Immature natural killer cell (primary cell): ENCODE data around the gene PEX10. TPM values are rescaled to one million over a fixed set of nuclear protein-coding genes. Genes with fewer than 3 reads are reported as not detected.
"Not testable (repeated sequence)": the region's sequence is repeated elsewhere in the genome, so short reads cannot be mapped to it uniquely, and the experiment has no call there.

Experiments used
- DNase-seq, 3 donors: peaks; one replicate each; pipeline ENCODE4 v3.0.0; 2022; ENCODE audit warnings: mixed read lengths in 1 of 3
- H3K27ac Mint-ChIP-seq, 6 donors: one replicate each; pipeline ENCODE4 v1.8.0; 2020; ENCODE audit warnings: mixed read lengths in 6 of 6, mild to moderate bottlenecking in 5 of 6, inconsistent platforms in 4 of 6, moderate library complexity in 3 of 6
- H3K27me3 Mint-ChIP-seq, 3 donors: one replicate each; pipeline ENCODE4 v1.8.0; 2020 to 2021; ENCODE audit warnings: low read depth in 3 of 3, mild to moderate bottlenecking in 3 of 3, mixed read lengths in 3 of 3, moderate library complexity in 3 of 3, inconsistent platforms in 1 of 3
- H3K36me3 Mint-ChIP-seq, 3 donors: one replicate each; pipeline ENCODE4 v1.8.0; 2020; ENCODE audit warnings: mixed read lengths in 3 of 3, inconsistent platforms in 2 of 3, mild to moderate bottlenecking in 2 of 3
- H3K4me1 Mint-ChIP-seq, 2 donors: one replicate each; pipeline ENCODE4 v1.8.0; 2020; ENCODE audit warnings: inconsistent platforms in 2 of 2, mild to moderate bottlenecking in 2 of 2, mixed read lengths in 2 of 2, moderate library complexity in 1 of 2
- H3K4me3 Mint-ChIP-seq, 5 donors: one replicate each; pipeline ENCODE4 v1.8.0; 2020; ENCODE audit warnings: mild to moderate bottlenecking in 5 of 5, mixed read lengths in 5 of 5, inconsistent platforms in 3 of 5, moderate library complexity in 3 of 5
- H3K9me3 Mint-ChIP-seq, 6 donors: one replicate each; pipeline ENCODE4 v1.8.0; 2020; ENCODE audit warnings: mild to moderate bottlenecking in 6 of 6, mixed read lengths in 6 of 6, inconsistent platforms in 4 of 6, moderate library complexity in 3 of 6
- polyA plus RNA-seq, 3 donors: library from polyadenylated mRNA; unstranded; fragments of 300-500 nt; fragmentation: Illumina TruSeq; gene quantifications; one replicate each; pipeline ENCODE4 v1.2.3, GENCODE V29; 2021

Gene PEX10
- polyA plus RNA-seq, 3 donors from 2014 or later: 9.1 to 18.2 (median 9.3) TPM

DNA sequence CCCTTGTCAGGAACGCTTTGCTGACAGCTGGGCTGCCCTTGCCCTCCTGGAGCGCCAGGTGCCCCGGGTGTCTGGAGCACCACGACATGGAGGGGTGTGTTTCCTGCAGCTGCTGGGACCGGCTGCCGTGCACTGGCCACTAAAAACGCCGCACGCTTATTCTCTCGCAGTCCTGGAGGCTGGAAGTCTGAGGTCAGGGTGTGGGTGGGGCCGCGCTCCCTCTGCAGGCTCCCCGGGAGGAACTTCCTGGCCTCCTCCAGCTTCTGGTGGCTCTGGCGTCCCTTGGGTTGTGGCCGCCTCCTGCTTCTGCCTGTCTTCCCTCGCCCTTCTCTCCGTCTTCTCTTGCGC lies 35.7 kb upstream of the PEX10 start:
- Mint-ChIP-seq H3K9me3 (no peaks in the 10 kb centered on the region), H3K36me3 (no peaks in the 10 kb centered on the region), H3K4me1 (no peaks in the 10 kb centered on the region), H3K4me3 (no peak overlapping the region), H3K27ac (no peak overlapping the region), H3K27me3 (peaks cover 0 to 2% (median 0%) of the 10 kb centered on the region in 3 donors)
- no peak for DNase-seq

DNA sequence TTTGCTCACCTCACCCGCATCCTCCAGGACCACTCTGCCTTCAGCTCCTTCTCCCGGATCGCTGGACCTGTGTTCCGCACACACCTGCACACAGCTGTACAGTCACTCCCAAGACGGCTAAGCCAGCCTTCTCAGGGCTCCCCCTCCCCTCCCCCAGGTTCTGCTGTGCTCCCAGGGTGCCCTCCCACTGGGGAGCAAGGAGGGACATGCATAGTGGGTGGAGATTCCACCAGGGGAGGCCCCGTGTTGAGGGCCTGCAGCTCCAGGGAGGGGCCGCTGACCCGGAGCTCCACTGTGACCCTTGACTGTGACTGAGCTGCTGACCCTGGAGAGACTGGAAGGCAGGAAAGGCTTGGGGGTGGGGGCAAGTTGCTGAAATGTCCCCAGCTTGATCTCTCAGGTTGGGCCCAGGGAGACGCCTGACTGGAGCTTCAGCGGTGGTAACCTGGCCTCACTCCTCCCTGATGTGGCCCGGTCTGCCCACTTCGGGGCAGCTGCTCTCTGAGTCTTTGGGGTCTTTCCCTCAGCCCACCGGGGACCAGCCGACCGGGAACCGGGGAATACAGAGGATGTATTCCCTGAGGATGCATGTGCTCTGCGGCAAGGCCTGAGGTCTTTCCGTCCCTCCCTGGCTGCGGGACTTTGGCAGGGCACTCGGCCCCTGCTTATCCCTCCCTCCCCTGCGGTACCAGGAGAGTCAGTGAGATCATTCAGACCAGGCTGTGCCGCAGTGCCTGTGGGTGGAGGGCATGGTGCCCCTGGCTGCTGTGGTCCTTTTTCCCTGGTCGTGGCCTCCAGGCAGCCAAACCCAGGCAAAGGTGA lies 35.1 kb upstream of the PEX10 start:
- Mint-ChIP-seq H3K27ac (no peak overlapping the region), H3K36me3 (no peaks in the 10 kb centered on the region), H3K9me3 (no peaks in the 10 kb centered on the region), H3K27me3 (peaks cover 0 to 2% (median 0%) of the 10 kb centered on the region in 3 donors), H3K4me1 (peaks cover 0 to 1% of the 10 kb centered on the region in 2 donors), H3K4me3 (no peak overlapping the region)
- no peak for DNase-seq

DNA sequence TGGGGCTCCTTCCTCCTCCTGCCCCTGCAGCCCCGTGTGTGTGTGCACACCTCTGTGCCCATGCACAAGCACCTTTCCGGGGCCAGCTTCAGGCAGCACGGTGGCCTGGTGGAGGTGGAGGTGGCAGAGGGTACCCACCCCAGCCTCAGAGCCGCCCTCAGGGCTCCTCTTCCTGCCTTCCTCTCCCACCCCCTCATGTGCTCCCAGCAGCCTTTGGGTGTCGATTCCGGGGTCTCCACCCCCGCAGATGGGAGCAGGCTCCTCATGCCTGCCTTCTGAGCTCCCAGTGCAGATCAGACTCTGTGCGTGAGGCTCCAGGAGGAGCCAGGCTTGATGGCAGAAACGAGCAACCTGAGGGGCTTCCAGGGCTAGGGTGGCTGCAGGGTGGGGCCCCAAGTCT lies 34.5 kb upstream of the PEX10 start:
- Mint-ChIP-seq H3K9me3 (no peaks in the 10 kb centered on the region), H3K27ac (no peak overlapping the region), H3K4me1 (peaks cover 0 to 3% of the 10 kb centered on the region in 2 donors), H3K27me3 (peaks cover 0 to 2% (median 0%) of the 10 kb centered on the region in 3 donors), H3K36me3 (no peaks in the 10 kb centered on the region), H3K4me3 (no peak overlapping the region)
- DNase-seq: no peak

DNA sequence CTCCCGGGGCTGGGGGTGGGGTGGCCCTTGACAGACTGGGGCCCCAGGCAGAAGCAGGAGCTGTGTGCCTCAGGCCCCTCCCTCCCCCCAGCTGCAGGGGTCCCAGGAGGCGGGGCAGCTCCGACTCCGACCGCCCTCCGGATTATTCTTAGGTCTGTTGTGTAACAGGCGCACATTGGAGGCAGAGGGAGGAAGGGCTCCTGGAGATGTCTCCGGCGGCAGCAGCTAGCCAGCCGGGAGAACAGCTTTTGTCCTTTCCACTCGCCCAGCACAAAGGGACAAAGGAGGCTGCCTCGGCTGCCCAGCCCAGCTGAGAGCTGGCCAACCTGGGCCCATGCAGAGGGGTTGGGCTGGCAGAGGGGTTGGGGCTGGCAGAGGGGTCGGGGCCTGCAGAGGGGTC lies 34.0 kb upstream of the PEX10 start:
- no peaks in the 10 kb centered on the region for H3K9me3 Mint-ChIP-seq
- H3K4me1 Mint-ChIP-seq: peaks cover 0 to 3% of the 10 kb centered on the region in 2 donors
- H3K36me3 Mint-ChIP-seq: no peaks in the 10 kb centered on the region
- DNase-seq: no peak
- H3K4me3 Mint-ChIP-seq: no peak overlapping the region
- H3K27ac Mint-ChIP-seq: no peak overlapping the region
- peaks cover 0 to 2% (median 0%) of the 10 kb centered on the region in 3 donors for H3K27me3 Mint-ChIP-seq

DNA sequence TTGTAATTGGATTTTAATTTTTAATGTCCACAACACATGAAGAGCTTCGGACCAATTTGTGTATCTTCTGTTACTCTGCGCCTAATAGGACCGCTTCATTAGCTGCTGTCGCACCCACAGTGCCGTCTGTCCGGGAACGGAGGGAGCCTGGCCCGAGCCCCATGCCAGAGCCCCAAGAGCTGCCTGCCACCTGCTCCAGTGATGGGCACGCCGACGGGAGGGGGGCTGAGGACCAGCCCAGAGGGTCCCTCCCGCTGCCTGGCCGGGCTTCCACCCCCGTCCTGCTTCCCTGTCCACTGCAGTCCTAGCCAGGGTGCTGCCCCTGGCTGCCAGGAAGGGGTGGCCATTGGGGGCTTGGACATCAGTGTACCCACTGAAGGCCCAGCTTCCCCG lies 33.5 kb upstream of the PEX10 start:
- H3K27ac Mint-ChIP-seq: no peak overlapping the region
- H3K4me3 Mint-ChIP-seq: no peak overlapping the region
- H3K27me3 Mint-ChIP-seq: peaks cover 0 to 2% (median 0%) of the 10 kb centered on the region in 3 donors
- H3K4me1 Mint-ChIP-seq: peaks cover 0 to 3% of the 10 kb centered on the region in 2 donors
- H3K36me3 Mint-ChIP-seq: no peaks in the 10 kb centered on the region
- DNase-seq: no peak
- H3K9me3 Mint-ChIP-seq: no peaks in the 10 kb centered on the region

DNA sequence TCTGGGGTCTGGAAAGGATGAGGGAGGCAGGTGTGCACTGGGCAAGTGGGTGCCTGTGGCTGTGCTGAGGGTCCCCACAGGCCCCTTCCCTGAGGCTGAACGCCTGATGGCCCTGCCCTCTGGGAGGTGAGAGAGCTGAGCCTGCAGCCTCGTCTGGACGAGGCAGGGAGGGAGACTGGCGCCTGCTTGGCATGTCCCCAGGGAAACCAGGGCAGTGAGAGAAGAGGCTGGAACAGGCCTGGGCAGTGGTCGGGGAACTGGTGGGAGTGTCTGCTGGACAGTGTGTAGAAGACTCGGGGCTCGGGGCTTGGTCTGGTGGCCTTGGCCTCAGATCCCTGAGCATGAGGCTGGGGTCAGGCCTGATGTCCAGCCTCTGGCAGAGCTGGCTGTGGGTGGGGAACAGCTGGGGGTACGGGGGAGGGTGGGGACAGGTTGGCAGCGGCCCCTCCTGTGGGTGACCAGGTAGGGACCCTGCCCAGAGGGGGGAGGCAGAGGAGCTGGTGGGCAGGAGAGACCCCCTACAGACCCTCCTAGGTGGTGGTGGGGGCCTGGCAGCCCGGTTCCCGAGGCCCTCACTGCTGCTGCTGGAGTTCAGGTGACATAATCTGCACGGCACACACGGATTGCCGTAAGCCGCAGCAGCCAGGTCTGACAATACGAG lies 32.9 kb upstream of the PEX10 start:
- no peak for DNase-seq
- H3K27me3 Mint-ChIP-seq: peaks cover 0 to 2% (median 0%) of the 10 kb centered on the region in 3 donors

DNA sequence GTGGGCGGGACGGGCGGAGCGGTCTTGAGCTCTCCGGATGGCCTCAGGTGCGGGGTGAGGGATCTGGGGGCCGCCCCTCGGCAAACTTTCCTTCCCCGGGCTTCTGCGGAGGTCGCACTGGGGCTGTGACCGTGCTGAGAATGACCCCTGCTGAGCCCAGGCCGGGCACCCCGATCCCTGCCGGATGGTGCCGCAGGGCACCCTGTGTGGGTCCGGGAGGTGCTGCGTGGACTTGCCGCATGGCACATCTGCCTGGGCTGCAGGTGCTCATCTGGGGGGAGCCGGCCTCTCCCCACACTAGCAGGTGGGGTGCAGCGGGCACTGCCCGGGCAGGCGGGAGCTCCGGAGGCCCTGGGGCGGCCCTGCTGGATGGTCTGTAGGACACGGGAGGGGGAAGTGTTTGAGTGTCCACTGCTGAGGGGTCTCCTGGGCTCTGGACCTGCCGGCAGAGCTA lies 31.8 kb upstream of the PEX10 start:
- H3K9me3 Mint-ChIP-seq: no peaks in the 10 kb centered on the region
- H3K36me3 Mint-ChIP-seq: no peaks in the 10 kb centered on the region
- H3K27me3 Mint-ChIP-seq: peaks cover 0 to 2% (median 0%) of the 10 kb centered on the region in 3 donors
- peak overlapping the region in 1 of 5 donors; percentile 38 for H3K4me3 Mint-ChIP-seq
- no peak for DNase-seq
- peaks cover 0 to 3% of the 10 kb centered on the region in 2 donors for H3K4me1 Mint-ChIP-seq
- H3K27ac Mint-ChIP-seq: no peak overlapping the region

More for the DNA sequence above, 32.9 kb upstream of the PEX10 start:
- no peaks in the 10 kb centered on the region for H3K9me3 Mint-ChIP-seq
- no peak overlapping the region for H3K27ac Mint-ChIP-seq
- H3K36me3 Mint-ChIP-seq: no peaks in the 10 kb centered on the region
- H3K4me1 Mint-ChIP-seq: peaks cover 0 to 3% of the 10 kb centered on the region in 2 donors
- no peak overlapping the region for H3K4me3 Mint-ChIP-seq

DNA sequence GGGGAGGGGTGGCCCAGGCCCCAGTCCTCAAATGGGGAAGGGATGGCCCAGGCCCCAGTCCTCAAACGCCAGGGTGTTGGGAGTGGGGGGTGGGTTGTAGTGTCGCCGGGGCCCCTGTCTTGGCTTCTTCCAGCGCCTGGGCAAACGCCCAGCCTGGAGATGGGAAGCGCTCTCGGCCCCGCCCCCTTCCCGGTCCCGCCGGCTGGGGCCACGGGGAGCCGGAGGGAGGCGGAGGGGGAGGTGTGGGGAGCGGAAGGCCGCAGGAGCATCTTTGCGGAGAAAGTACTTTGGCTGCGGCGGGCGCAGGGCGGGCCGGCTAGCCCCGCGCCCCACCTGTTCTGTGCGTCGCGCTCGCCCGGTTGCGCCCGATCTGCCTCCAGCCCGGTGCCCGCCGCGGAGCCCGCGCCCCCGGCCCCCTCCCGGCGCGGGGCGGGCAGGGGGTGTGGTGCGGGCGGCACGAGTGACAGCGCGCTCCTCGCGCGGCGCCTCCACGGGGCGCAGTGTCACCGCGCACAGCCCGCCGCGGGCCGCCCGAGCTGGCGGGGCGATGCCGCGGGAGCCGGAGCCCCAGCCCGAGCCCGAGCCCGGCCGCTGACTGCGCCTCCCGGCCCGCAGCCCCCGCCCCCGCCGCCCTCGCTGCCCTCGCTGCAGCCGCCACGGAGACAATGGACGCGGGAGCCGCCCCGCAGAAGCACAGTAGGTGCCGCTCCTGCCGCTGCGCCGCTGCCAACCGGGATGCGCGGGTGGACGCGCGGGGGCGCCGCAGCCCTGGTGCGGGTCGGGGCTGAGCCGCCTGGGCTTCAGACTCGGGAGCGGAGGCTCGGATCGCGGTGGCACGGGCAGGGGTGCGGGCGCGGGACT lies 31.1 kb upstream of the PEX10 start:
- Mint-ChIP-seq H3K4me1 (peaks cover 0 to 3% of the 10 kb centered on the region in 2 donors), H3K4me3 (peak overlapping the region in 1 of 5 donors; percentile 38), H3K27ac (no peak overlapping the region), H3K9me3 (no peaks in the 10 kb centered on the region), H3K27me3 (peaks cover 0 to 2% (median 0%) of the 10 kb centered on the region in 3 donors), H3K36me3 (no peaks in the 10 kb centered on the region)
- DNase-seq: peak; percentile 8 to 22 (median 17)

DNA sequence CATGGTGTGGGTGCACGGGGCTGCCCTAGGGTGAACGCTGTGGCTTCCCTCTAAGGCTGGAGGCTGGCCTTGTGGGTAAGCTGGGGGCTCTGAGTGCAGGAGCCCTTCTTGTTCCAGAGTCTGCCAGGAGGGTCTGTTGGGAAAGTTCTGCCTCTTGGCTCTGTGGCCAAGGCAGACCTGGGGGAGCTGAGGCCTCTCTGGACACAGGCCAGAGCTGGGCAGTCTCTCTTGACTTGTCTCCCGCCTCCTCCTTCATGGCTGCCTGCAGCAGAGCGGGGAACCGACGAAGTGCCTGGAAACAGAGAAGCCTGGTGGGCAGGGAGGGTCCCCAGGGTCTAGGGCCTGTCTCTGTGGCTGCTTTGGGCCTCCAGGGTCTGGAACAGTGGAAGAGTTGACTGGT lies 30.3 kb upstream of the PEX10 start:
- no peak for DNase-seq
- Mint-ChIP-seq H3K36me3 (no peaks in the 10 kb centered on the region), H3K9me3 (no peaks in the 10 kb centered on the region), H3K4me1 (peaks cover 0 to 4% of the 10 kb centered on the region in 2 donors), H3K27me3 (no peaks in the 10 kb centered on the region), H3K4me3 (peak overlapping the region in 1 of 5 donors; percentile 24), H3K27ac (no peak overlapping the region)

DNA sequence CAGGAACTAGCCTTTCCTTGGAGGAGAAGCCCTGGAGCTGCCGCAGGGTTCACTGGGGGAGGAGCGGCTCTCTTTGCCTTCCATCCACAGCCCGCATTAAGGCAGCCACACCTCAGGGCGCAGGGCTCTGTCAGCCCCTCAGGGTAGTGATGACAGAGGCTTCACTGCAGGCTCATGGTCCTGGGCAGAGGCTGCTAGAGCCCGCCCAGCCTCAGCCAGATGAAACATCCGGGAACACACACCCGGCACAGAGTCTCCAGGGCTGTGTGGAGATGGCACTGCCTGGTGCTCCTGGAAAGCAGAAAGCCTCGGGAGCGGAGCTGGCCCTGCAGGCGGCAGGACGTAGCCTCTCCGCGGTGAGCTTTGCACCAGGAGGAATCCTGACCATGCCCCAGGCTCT lies 29.4 kb upstream of the PEX10 start:
- DNase-seq: no peak
- H3K36me3 Mint-ChIP-seq: no peaks in the 10 kb centered on the region
- H3K27ac Mint-ChIP-seq: no peak overlapping the region
- no peaks in the 10 kb centered on the region for H3K9me3 Mint-ChIP-seq
- no peaks in the 10 kb centered on the region for H3K27me3 Mint-ChIP-seq
- peaks cover 0 to 7% of the 10 kb centered on the region in 2 donors for H3K4me1 Mint-ChIP-seq
- no peak overlapping the region for H3K4me3 Mint-ChIP-seq

DNA sequence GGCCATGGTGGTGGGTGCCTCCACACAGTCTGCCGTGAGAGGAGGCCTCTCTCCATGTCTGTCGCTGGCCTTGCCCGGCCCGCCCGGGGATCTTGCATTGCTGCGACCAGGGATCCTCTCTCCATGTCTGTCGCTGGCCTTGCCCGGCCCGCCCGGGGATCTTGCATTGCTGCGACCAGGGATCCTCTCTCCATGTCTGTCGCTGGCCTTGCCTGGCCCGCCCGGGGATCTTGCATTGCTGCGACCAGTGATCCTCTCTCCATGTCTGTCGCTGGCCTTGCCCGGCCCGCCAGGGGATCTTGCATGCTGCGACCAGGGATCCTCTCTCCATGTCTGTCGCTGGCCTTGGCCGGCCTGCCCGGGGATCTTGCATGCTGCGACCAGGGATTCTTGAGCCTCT lies 28.0 kb upstream of the PEX10 start:
- not testable (repeated sequence) for H3K27me3 Mint-ChIP-seq, DNase-seq, H3K4me3 Mint-ChIP-seq, H3K9me3 Mint-ChIP-seq, H3K27ac Mint-ChIP-seq, H3K4me1 Mint-ChIP-seq, H3K36me3 Mint-ChIP-seq

DNA sequence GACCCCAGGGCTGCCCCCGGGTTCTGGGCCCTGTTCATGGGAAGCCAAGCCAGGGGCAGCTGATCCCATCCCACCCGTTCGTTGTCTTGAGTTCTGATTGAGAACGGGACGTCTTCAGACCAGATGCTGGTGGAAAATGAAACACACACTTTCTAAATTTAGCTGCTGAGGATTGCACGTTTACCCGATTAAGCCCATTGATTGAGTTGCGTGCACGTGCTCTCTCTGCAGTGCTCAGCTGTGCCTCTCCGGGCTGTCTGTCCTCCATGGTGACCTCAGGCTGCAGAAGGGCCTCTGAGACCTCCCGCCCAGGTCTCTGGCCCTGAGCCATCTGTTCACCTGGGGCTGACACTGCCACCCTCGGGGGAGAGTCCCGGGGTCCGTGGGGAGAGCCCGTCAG lies 27.0 kb upstream of the PEX10 start:
- H3K4me3 Mint-ChIP-seq: no peak overlapping the region
- no peaks in the 10 kb centered on the region for H3K9me3 Mint-ChIP-seq
- no peaks in the 10 kb centered on the region for H3K36me3 Mint-ChIP-seq
- H3K4me1 Mint-ChIP-seq: peaks cover 0 to 7% of the 10 kb centered on the region in 2 donors
- H3K27ac Mint-ChIP-seq: no peak overlapping the region
- DNase-seq: no peak
- no peaks in the 10 kb centered on the region for H3K27me3 Mint-ChIP-seq

DNA sequence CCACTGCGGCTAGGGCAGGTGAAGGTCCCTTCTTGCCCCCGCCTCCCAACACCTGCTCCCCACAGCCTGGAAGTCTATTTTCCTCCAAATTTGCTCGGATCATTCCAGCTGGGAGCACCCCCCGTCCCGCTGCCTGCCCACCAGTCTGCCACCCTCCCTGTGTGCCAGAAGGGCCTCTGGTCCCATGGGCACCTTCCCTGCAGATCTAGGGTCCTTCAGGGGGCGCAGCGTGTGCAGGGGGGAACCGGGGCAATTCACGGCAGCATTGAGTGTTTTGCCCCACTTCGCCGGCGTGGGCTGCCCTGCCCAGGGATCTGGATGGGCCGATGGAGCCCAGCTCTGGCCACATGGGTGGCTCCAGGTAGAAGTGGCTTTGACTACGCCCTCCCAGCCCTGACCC lies 26.3 kb upstream of the PEX10 start:
- no peak for DNase-seq
- Mint-ChIP-seq H3K27me3 (no peaks in the 10 kb centered on the region), H3K4me1 (peaks cover 0 to 7% of the 10 kb centered on the region in 2 donors), H3K27ac (no peak overlapping the region), H3K4me3 (no peak overlapping the region), H3K9me3 (no peaks in the 10 kb centered on the region), H3K36me3 (no peaks in the 10 kb centered on the region)

DNA sequence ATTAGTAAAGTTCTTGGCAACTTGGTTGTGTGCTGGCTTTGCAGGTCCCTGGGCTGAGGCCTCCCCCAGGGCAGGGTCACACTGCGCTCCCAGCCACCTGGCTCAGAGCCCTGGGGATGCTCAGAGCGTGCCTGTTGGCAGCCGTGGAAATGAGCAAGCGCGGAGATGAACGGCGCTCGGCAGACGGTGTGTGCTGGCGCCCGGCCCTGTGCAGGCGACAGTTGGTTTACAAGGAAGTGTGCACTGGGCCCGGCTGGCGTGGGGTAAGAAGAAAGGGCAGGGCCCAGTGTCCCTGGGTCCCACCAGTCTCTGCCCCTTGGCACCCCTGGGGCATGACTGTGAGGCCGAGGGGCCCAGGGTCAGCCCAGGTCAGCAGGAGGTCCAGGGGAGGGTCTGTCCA lies 25.7 kb upstream of the PEX10 start:
- peaks cover 0 to 7% of the 10 kb centered on the region in 2 donors for H3K4me1 Mint-ChIP-seq
- no peaks in the 10 kb centered on the region for H3K27me3 Mint-ChIP-seq
- no peak overlapping the region for H3K27ac Mint-ChIP-seq
- no peak overlapping the region for H3K4me3 Mint-ChIP-seq
- no peaks in the 10 kb centered on the region for H3K9me3 Mint-ChIP-seq
- H3K36me3 Mint-ChIP-seq: no peaks in the 10 kb centered on the region
- DNase-seq: no peak
